ENCODE results near the gene INSR.
A peak's percentile ranks its signal among the peaks of the same experiment; 100 is the strongest.
"Not testable (repeated sequence)": the region's sequence is repeated elsewhere in the genome, so short reads cannot be mapped to it uniquely, and the experiment has no call there.

INSR gene

DNA sequence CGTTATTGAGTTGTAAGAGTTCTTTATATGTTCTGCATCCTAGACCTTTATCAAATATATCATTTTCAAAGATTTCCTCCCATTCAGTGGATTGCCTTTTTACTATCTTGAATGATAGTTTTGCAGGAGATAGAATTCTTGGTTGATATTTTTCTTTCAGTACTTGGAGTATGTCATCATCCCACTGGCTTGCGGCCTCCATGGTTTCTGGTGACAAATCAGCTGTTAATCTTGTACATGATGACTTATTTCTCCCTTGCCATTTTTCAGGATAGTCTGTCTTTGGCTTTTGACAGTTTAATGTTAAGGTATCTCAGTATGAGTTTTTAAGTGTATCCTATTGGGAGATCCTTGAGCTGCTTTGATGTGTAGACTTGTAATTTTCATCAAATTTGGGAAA, 216.2 kb downstream of the INSR start:
- FAIRE-seq, result no peak

- no peak for FAIRE-seq
These were observed 218.1 kb downstream of the INSR start for GRCh38 chr19:7076151-7076550.

GRCh38 chr19:7074705-7075282, 219.4 kb downstream of the INSR start:
- FAIRE-seq, result no peak

GRCh38 chr19:7072541-7072940, 221.7 kb downstream of the INSR start:
- no peak for FAIRE-seq

DNA sequence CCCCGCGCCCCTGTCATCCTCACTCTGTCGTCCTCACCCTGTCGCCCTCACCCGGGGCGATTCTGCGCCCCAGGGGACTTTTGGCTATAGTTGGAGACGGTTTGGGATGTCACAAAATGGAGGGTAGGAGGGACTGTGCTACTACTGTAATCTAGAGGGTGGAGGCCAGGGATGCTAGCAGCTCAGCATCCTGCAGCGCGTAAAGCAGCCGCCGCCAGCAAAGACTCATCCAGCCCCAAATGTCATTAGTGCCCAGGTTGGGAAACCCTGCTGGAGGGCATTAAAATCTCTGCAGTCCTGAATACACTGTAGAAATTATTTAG, 224.3 kb downstream of the INSR start:
- FAIRE-seq, result no peak

DNA sequence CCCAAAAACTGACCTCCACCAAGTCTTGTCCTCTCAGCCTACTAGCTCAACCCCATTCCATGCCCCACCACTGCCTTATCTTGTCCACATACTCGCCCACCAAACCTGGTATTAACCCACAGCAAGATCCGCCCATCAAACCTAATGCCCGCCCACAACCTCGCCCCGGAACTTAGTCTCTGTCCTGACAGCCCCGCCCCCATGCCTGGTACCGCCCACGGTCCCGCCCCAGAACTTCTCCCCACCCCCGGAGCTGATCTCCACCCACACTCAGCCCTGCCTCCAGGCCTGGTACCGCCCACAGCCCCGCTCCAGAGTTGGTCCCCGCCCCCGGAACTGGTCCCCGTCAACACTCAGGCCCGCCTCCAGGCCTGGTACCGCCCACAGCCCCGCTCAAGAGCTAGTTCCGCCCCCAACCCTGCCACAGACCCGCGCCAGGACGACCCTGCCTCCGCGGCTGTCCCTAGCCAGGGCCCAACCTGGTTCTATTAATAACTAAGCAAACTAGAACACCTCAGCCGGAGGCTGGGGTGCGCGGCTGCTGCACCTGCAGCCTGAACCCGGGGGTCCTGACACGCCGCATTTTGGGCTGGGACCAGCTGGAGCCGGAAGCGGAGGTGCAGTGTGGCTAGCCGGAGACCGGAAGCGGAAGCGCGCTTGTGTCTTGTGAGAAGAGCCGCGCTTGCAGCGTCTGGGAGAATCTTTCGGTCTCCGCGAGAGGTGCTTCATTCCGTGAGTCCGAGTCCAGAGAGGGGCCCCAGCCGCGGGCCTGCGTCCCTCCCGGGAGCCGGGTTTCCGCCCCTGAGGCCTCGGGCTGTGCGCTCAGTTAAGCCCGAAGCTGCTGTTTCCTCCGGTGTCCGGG, 224.9 kb downstream of the INSR start, which contains the start of gene ZNF557:
Gene ZNF557 (plus strand): TSS at position 662 of the 862 bp plus-strand sequence. CDS start 5,372 bp downstream, outside the sequence.
- FAIRE-seq, result peak; percentile 88

DNA sequence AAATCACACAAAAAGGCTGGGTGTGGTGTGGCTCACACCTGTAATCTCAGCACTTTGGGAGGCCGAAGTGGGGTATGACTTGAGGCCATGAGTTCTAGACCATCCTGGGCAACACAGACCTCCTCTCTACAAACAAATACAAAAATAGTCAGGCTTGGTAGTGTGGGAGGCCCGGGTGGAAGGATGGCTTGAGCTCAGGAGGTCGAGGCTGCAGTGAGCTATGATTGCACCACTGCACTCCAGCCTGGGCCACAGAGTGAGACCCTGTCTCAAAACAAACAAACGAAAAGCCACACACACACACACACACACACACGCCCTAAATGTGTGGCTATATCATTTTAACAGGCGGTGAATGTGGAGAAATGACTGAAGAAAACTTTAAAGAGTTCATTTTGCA, 225.6 kb downstream of the INSR start:
- no peak for FAIRE-seq

DNA sequence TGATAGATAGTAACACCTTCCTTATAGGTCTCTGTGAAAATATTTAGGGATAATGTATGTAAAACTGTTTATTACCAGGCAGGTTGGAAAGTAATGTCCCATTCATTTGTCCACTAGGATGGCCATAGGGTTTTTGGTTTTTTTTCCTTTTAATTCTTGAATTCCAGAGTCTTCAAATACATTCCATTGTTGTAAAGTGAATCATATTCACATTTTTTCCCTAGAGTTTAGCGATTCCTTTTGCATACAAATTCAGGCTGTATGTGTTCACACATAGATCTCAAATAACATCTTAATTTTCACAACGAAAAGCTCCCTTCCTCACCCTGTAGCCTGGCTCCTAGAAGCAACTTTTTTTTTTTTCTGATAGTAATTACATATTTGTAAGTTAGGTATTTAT, 226.5 kb downstream of the INSR start:
- FAIRE-seq, result no peak

DNA sequence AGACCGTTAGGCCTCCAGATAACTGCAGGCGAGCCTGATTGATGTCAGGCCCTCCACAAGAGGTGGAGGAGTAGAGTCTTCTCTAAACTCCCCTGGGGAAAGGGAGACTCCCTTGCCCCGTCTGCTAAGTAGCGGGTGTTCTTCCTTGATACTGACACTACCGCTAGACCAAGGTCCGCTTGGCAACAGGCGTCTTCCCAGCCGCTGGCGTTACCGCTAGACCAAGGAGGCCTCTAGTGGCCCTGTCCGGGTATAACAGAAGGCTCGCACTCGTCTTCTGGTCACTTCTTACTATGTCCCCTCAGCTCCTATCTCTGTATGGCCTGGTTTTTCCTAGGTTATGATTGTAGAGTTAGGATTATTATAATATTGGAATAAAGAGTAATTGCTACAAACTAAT, 227.1 kb downstream of the INSR start:
- FAIRE-seq, result not testable (repeated sequence)

DNA sequence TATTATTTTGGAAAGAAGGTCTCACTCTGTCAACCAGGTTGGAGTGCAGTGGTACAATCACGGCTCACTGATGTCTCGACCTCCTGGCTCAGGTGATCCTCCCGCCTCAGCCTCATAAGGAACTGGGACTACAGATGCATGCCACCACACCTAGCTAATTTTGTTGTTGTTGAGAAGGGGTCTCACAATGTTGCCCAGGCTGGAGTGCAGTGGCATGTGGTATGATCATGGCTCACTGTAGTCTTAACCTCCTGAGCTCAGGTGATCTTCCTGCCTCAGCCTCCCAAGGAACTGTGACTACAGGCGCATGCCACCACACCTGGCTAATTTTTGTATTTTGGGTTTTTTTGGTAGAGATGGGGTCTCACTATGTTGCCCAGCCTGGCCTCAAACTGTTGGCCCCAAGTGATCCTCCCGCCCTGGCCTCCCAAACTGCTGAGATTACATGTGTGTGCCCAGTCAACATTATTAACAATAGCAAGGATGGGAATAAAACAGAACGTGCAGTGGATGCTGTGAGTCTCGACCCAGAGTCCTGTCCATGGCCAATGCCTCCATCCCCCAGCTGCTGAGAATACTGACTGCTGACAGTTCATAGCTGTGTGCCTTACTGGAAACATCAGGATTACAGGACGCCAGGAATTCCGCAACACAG, 230.3 kb downstream of the INSR start:
- no peak for FAIRE-seq

DNA sequence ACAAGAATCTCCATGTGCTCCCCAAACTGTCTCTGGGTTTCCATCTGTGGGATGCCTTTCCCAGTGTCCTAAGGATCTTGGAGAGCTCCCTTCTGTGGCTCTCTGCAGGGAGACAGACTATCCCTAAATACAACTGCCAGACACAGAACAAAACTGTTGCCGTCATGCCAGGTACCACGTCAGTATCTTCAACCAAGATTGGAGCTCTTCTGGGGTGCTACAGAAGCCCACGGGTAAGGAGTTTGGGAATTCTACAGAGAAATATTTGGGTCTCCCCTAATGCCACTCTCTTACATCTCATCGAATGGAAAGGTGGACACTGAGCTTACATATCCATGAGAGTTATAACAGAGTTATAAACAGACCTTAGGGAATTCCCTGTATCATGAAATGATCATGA, 230.9 kb downstream of the INSR start:
- no peak for FAIRE-seq

All from G401.6 (cell line).